Measurements from ENCODE around the gene PRKCE.

- TF ChIP-seq CTCF (IDR thresholded peaks at IDR 0.05) (no peak), POLR2A (IDR thresholded peaks at IDR 0.05) (no peak)
These were observed 170.2 kb downstream of the PRKCE start for GRCh38 chr2:45821558-45822271.
